Epithelial cell of esophagus (primary cell): Measurements from ENCODE around the gene FAM227B.
"Not testable (repeated sequence)": the region's sequence is repeated elsewhere in the genome, so short reads cannot be mapped to it uniquely, and the experiment has no call there.

Experiments used
- DNase-seq: peaks from one replicate; pipeline ENCODE4 v3.0.0; 2010; ENCODE audit warnings: low read depth
- H3K4me3 ChIP-seq: 2 replicates; pipeline ENCODE4 v1.5.1; 2011; ENCODE audit warnings: mild to moderate bottlenecking, low read length, control low read depth
- TF ChIP-seq, protein P1 (sequence below): IDR thresholded peaks from 2 replicates; pipeline ENCODE4 v1.5.1; 2011; ENCODE audit warnings: low read depth, mild to moderate bottlenecking, low read length, control low read depth, inconsistent platforms; ENCODE audit not compliant: insufficient read depth; ENCODE audit errors: missing control alignments

The FAM227B gene

GRCh38 chr15:49589030-49589429 lies 31.6 kb downstream of the FAM227B start:
- no peak for DNase-seq
- H3K4me3 ChIP-seq, result no peak overlapping the region

DNA sequence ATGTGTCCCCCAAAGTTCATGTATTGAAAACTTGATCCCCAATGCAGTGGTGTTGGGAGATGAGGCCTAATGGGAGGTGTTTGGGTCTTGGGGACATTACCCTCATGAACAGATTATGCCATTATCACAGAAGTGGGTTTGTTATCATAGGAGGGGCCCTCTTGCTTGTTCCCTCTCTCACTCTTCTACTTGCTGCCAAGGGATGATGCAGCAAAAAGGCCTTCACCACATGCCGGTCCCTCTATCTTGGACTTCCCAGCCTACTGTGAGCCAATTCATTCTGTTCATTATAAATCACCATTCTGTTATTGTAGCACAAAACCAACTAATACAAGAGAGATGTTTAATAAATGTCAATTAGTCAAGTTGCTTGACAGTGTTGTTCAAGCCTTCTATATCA lies 47.2 kb downstream of the FAM227B start:
- TF ChIP-seq, protein P1, sequence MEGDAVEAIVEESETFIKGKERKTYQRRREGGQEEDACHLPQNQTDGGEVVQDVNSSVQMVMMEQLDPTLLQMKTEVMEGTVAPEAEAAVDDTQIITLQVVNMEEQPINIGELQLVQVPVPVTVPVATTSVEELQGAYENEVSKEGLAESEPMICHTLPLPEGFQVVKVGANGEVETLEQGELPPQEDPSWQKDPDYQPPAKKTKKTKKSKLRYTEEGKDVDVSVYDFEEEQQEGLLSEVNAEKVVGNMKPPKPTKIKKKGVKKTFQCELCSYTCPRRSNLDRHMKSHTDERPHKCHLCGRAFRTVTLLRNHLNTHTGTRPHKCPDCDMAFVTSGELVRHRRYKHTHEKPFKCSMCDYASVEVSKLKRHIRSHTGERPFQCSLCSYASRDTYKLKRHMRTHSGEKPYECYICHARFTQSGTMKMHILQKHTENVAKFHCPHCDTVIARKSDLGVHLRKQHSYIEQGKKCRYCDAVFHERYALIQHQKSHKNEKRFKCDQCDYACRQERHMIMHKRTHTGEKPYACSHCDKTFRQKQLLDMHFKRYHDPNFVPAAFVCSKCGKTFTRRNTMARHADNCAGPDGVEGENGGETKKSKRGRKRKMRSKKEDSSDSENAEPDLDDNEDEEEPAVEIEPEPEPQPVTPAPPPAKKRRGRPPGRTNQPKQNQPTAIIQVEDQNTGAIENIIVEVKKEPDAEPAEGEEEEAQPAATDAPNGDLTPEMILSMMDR, result no peak
- no peak overlapping the region for H3K4me3 ChIP-seq
- no peak for DNase-seq

More at GRCh38 chr15:49589030-49589429, 31.6 kb downstream of the FAM227B start:
- TF ChIP-seq, protein P1, result no peak

DNA sequence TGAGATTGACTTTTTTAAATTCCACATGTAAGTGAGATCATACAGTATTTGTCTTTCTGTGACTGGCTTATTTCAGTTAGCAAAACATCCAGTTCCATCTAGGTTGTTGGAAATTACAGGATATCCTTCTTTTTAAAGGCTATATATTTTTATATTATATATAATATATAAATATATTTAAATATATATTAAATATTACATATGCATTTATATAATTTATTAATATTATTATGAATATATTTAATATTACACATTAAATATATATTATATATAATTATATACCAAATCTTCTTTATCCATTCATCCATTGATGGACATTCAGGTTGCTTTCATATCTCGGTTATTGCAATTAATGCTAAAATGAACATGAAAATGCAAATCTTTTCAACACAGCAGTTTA lies 49.9 kb downstream of the FAM227B start:
- no peak for DNase-seq
- TF ChIP-seq, protein P1, result no peak
- H3K4me3 ChIP-seq, result no peak overlapping the region

- no peak overlapping the region for H3K4me3 ChIP-seq
- TF ChIP-seq, protein P1, result no peak
- no peak for DNase-seq
These were observed 50.4 kb downstream of the FAM227B start for GRCh38 chr15:49570174-49570573.

- TF ChIP-seq, protein P1, result no peak
- no peak for DNase-seq
- no peak overlapping the region for H3K4me3 ChIP-seq
These were observed 60.6 kb downstream of the FAM227B start for GRCh38 chr15:49560045-49560444.

- TF ChIP-seq, protein P1, result no peak
- peak; percentile 20 for DNase-seq
These were observed 61.7 kb downstream of the FAM227B start for GRCh38 chr15:49558929-49559328.

GRCh38 chr15:49556437-49556836 lies 64.2 kb downstream of the FAM227B start:
- H3K4me3 ChIP-seq, result no peak overlapping the region
- no peak for DNase-seq
- TF ChIP-seq, protein P1, result no peak

More at GRCh38 chr15:49558929-49559328, 61.7 kb downstream of the FAM227B start:
- no peak overlapping the region for H3K4me3 ChIP-seq

DNA sequence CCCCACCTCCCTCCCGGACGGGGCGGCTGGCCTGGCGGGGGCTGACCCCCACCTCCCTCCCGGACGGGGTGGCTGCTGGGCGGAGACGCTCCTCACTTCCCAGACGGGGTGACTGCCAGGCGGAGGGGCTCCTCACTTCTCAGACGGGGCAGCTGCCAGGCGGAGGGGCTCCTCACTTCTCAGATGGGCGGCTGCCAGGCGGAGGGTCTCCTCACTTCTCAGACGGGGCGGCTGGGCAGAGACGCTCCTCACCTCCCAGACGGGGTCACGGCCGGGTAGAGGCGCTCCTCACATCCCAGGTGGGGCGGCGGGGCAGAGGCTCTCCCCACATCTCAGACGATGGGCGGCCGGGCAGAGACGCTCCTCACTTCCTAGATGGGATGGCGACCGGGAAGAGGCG lies 70.3 kb downstream of the FAM227B start:
- H3K4me3 ChIP-seq, DNase-seq: not testable (repeated sequence)
